Stimulated activated naive CD8-positive, alpha-beta T cell treated with anti-CD3 and anti-CD28 coated beads, Interleukin-15, Interleukin-2, amounts not matched to agents 100 ng/mL and 50 ng/mL, for 24 hours (primary cell): ENCODE results near the gene RAVER2.

Source experiments
- H3K27ac Mint-ChIP-seq: one replicate; pipeline ENCODE4 v1.8.0; 2021; ENCODE audit warnings: mild to moderate bottlenecking, mixed read lengths
- H3K27me3 Mint-ChIP-seq: one replicate; pipeline ENCODE4 v1.8.0; 2021; ENCODE audit warnings: mixed read lengths
- H3K36me3 Mint-ChIP-seq: one replicate; pipeline ENCODE4 v1.8.0; 2021; ENCODE audit warnings: low read depth, mixed read lengths
- H3K4me1 Mint-ChIP-seq: one replicate; pipeline ENCODE4 v1.8.0; 2021; ENCODE audit warnings: low read depth, mixed read lengths
- H3K4me3 Mint-ChIP-seq: one replicate; pipeline ENCODE4 v1.8.0; 2021; ENCODE audit warnings: mild to moderate bottlenecking, mixed read lengths
- H3K9me3 Mint-ChIP-seq: one replicate; pipeline ENCODE4 v1.8.0; 2021; ENCODE audit warnings: mixed read lengths

The RAVER2 gene

GRCh38 chr1:64842224-64842623 is 97.3 kb downstream of the RAVER2 start:
- H3K27ac Mint-ChIP-seq = no peak overlapping the region
- peaks cover 52% of the 10 kb centered on the region for H3K36me3 Mint-ChIP-seq
- no peaks in the 10 kb centered on the region for H3K9me3 Mint-ChIP-seq
- no peaks in the 10 kb centered on the region for H3K4me1 Mint-ChIP-seq
- H3K4me3 Mint-ChIP-seq = no peak overlapping the region
- H3K27me3 Mint-ChIP-seq = no peaks in the 10 kb centered on the region

GRCh38 chr1:64843675-64844074 is 98.8 kb downstream of the RAVER2 start:
- H3K27ac Mint-ChIP-seq = no peak overlapping the region
- H3K4me3 Mint-ChIP-seq = no peak overlapping the region
- H3K36me3 Mint-ChIP-seq = peaks cover 38% of the 10 kb centered on the region
- no peaks in the 10 kb centered on the region for H3K9me3 Mint-ChIP-seq
- H3K4me1 Mint-ChIP-seq = no peaks in the 10 kb centered on the region
- H3K27me3 Mint-ChIP-seq = no peaks in the 10 kb centered on the region

- H3K4me3 Mint-ChIP-seq = no peak overlapping the region
- no peaks in the 10 kb centered on the region for H3K27me3 Mint-ChIP-seq
- H3K27ac Mint-ChIP-seq = no peak overlapping the region
- peaks cover 39% of the 10 kb centered on the region for H3K36me3 Mint-ChIP-seq
- no peaks in the 10 kb centered on the region for H3K4me1 Mint-ChIP-seq
- H3K9me3 Mint-ChIP-seq = no peaks in the 10 kb centered on the region
Observed at GRCh38 chr1:64844175-64844574, 99.3 kb downstream of the RAVER2 start.

- H3K4me3 Mint-ChIP-seq = no peak overlapping the region
Observed at GRCh38 chr1:64844609-64845008, 99.7 kb downstream of the RAVER2 start.

GRCh38 chr1:64845831-64846425 is 101.1 kb downstream of the RAVER2 start:
- Mint-ChIP-seq H3K27ac (no peak overlapping the region), H3K9me3 (no peaks in the 10 kb centered on the region), H3K36me3 (peaks cover 42% of the 10 kb centered on the region), H3K4me1 (no peaks in the 10 kb centered on the region), H3K4me3 (no peak overlapping the region), H3K27me3 (no peaks in the 10 kb centered on the region)

More at GRCh38 chr1:64844609-64845008, 99.7 kb downstream of the RAVER2 start:
- H3K9me3 Mint-ChIP-seq = no peaks in the 10 kb centered on the region
- no peak overlapping the region for H3K27ac Mint-ChIP-seq
- peaks cover 39% of the 10 kb centered on the region for H3K36me3 Mint-ChIP-seq
- no peaks in the 10 kb centered on the region for H3K4me1 Mint-ChIP-seq
- H3K27me3 Mint-ChIP-seq = no peaks in the 10 kb centered on the region

GRCh38 chr1:64846573-64847430 is 101.9 kb downstream of the RAVER2 start:
- H3K4me1 Mint-ChIP-seq = no peaks in the 10 kb centered on the region
- H3K27ac Mint-ChIP-seq = no peak overlapping the region
- no peaks in the 10 kb centered on the region for H3K9me3 Mint-ChIP-seq
- no peak overlapping the region for H3K4me3 Mint-ChIP-seq
- peaks cover 34% of the 10 kb centered on the region for H3K36me3 Mint-ChIP-seq
- H3K27me3 Mint-ChIP-seq = no peaks in the 10 kb centered on the region

- Mint-ChIP-seq H3K4me3 (no peak overlapping the region), H3K9me3 (no peaks in the 10 kb centered on the region), H3K27ac (no peak overlapping the region), H3K36me3 (peaks cover 38% of the 10 kb centered on the region), H3K4me1 (no peaks in the 10 kb centered on the region), H3K27me3 (no peaks in the 10 kb centered on the region)
Observed at GRCh38 chr1:64847666-64848065, 102.8 kb downstream of the RAVER2 start.

- Mint-ChIP-seq H3K27me3 (no peaks in the 10 kb centered on the region), H3K27ac (no peak overlapping the region), H3K4me3 (no peak overlapping the region), H3K4me1 (no peaks in the 10 kb centered on the region), H3K9me3 (no peaks in the 10 kb centered on the region), H3K36me3 (peaks cover 35% of the 10 kb centered on the region)
Observed at GRCh38 chr1:64848136-64848535, 103.3 kb downstream of the RAVER2 start.

- no peaks in the 10 kb centered on the region for H3K4me1 Mint-ChIP-seq
- no peaks in the 10 kb centered on the region for H3K9me3 Mint-ChIP-seq
- no peak overlapping the region for H3K27ac Mint-ChIP-seq
- peaks cover 31% of the 10 kb centered on the region for H3K36me3 Mint-ChIP-seq
- no peaks in the 10 kb centered on the region for H3K27me3 Mint-ChIP-seq
- no peak overlapping the region for H3K4me3 Mint-ChIP-seq
Observed at GRCh38 chr1:64848803-64849202, 103.9 kb downstream of the RAVER2 start.

- Mint-ChIP-seq H3K27me3 (no peaks in the 10 kb centered on the region), H3K4me3 (no peak overlapping the region), H3K36me3 (peaks cover 33% of the 10 kb centered on the region), H3K27ac (no peak overlapping the region), H3K4me1 (no peaks in the 10 kb centered on the region), H3K9me3 (no peaks in the 10 kb centered on the region)
Observed at GRCh38 chr1:64849942-64850341, 105.1 kb downstream of the RAVER2 start.

GRCh38 chr1:64850846-64851245 is 106.0 kb downstream of the RAVER2 start:
- Mint-ChIP-seq H3K36me3 (peaks cover 38% of the 10 kb centered on the region), H3K27ac (no peak overlapping the region), H3K4me1 (no peaks in the 10 kb centered on the region), H3K4me3 (no peak overlapping the region), H3K27me3 (no peaks in the 10 kb centered on the region), H3K9me3 (no peaks in the 10 kb centered on the region)

GRCh38 chr1:64851664-64852063 is 106.8 kb downstream of the RAVER2 start:
- peaks cover 35% of the 10 kb centered on the region for H3K36me3 Mint-ChIP-seq
- H3K27me3 Mint-ChIP-seq = no peaks in the 10 kb centered on the region
- H3K4me1 Mint-ChIP-seq = no peaks in the 10 kb centered on the region
- H3K9me3 Mint-ChIP-seq = no peaks in the 10 kb centered on the region
- H3K4me3 Mint-ChIP-seq = no peak overlapping the region
- H3K27ac Mint-ChIP-seq = no peak overlapping the region

- Mint-ChIP-seq H3K36me3 (peaks cover 55% of the 10 kb centered on the region), H3K9me3 (no peaks in the 10 kb centered on the region), H3K4me1 (no peaks in the 10 kb centered on the region), H3K4me3 (no peak overlapping the region), H3K27ac (no peak overlapping the region), H3K27me3 (no peaks in the 10 kb centered on the region)
Observed at GRCh38 chr1:64854674-64855073, 109.8 kb downstream of the RAVER2 start.

GRCh38 chr1:64855557-64855956 is 110.7 kb downstream of the RAVER2 start:
- H3K36me3 Mint-ChIP-seq = peaks cover 53% of the 10 kb centered on the region
- no peak overlapping the region for H3K27ac Mint-ChIP-seq
- H3K9me3 Mint-ChIP-seq = no peaks in the 10 kb centered on the region
- H3K4me1 Mint-ChIP-seq = no peaks in the 10 kb centered on the region
- no peak overlapping the region for H3K4me3 Mint-ChIP-seq
- H3K27me3 Mint-ChIP-seq = no peaks in the 10 kb centered on the region

- Mint-ChIP-seq H3K9me3 (no peaks in the 10 kb centered on the region), H3K27me3 (no peaks in the 10 kb centered on the region), H3K36me3 (peaks cover 59% of the 10 kb centered on the region), H3K27ac (no peak overlapping the region), H3K4me3 (no peak overlapping the region), H3K4me1 (peaks cover 8% of the 10 kb centered on the region)
Observed at GRCh38 chr1:64856553-64856952, 111.7 kb downstream of the RAVER2 start.
